ENCODE measurements around the gene IGFBP2.

IGFBP2 gene

GRCh38 chr2:216694826-216695217 is 61.6 kb downstream of the IGFBP2 start:
- no peak overlapping the region for H3K4me3 ChIP-seq (ENCODE audit: insufficient read depth, low read length, poor library complexity, severe bottlenecking)
- H3K4me2 ChIP-seq (ENCODE audit: low read depth, low read length, poor library complexity, severe bottlenecking) = no peak overlapping the region
- no peaks in the 10 kb centered on the region for H3K9me3 ChIP-seq (ENCODE audit: insufficient read depth, low read length)
- H3F3A ChIP-seq (ENCODE audit: insufficient read depth) = no peaks in the 10 kb centered on the region
- no peaks in the 10 kb centered on the region for H3K9me2 ChIP-seq (replicated peaks; ENCODE audit: insufficient read depth, low read length)
- TF ChIP-seq EZH2phosphoT487 (conservative IDR thresholded peaks at IDR 0.05; ENCODE audit: low read length) = no peak
- H3K9ac ChIP-seq (ENCODE audit: low read length) = no peak overlapping the region
- no peak overlapping the region for H2AFZ ChIP-seq (ENCODE audit: low read depth, low read length, severe bottlenecking)
- no peaks in the 10 kb centered on the region for H3K79me2 ChIP-seq (ENCODE audit: insufficient read depth, low read length)
- no peak overlapping the region for H3K27ac ChIP-seq (ENCODE audit: low read depth, low read length)
- no peaks in the 10 kb centered on the region for H3K27me3 ChIP-seq (ENCODE audit: low read length)
- H4K20me1 ChIP-seq (ENCODE audit: low read depth, low read length) = no peaks in the 10 kb centered on the region
- H3K36me3 ChIP-seq (ENCODE audit: low read length) = no peaks in the 10 kb centered on the region

GRCh38 chr2:216695401-216695821 is 62.2 kb downstream of the IGFBP2 start, which contains the start of gene IGFBP5:
TSS of gene IGFBP5 (minus strand) at chr2:216695549. CDS start at chr2:216694775, 774 bp downstream.
- H2AFZ ChIP-seq (ENCODE audit: low read depth, low read length, severe bottlenecking) = no peak within 1 kb of the TSS
- H3K27me3 ChIP-seq (ENCODE audit: low read length) = no peaks in the 10 kb centered on the region

GRCh38 chr2:216696321-216696720 is 63.1 kb downstream of the IGFBP2 start:
- Histone ChIP-seq H3K27me3 (ENCODE audit: low read length) (no peaks in the 10 kb centered on the region), H3F3A (ENCODE audit: insufficient read depth) (no peaks in the 10 kb centered on the region), H2AFZ (ENCODE audit: low read depth, low read length, severe bottlenecking) (no peak overlapping the region), H3K4me2 (ENCODE audit: low read depth, low read length, poor library complexity, severe bottlenecking) (no peak overlapping the region), H3K9ac (ENCODE audit: low read length) (no peak overlapping the region), H3K79me2 (ENCODE audit: insufficient read depth, low read length) (no peaks in the 10 kb centered on the region), H3K4me3 (ENCODE audit: insufficient read depth, low read length, poor library complexity, severe bottlenecking) (no peak overlapping the region), H4K20me1 (ENCODE audit: low read depth, low read length) (no peaks in the 10 kb centered on the region), H3K9me2 (replicated peaks; ENCODE audit: insufficient read depth, low read length) (no peaks in the 10 kb centered on the region), H3K27ac (ENCODE audit: low read depth, low read length) (no peak overlapping the region), H3K36me3 (ENCODE audit: low read length) (no peaks in the 10 kb centered on the region), H3K9me3 (ENCODE audit: insufficient read depth, low read length) (no peaks in the 10 kb centered on the region)
- TF ChIP-seq EZH2phosphoT487 (conservative IDR thresholded peaks at IDR 0.05; ENCODE audit: low read length) (no peak), CTCF (IDR thresholded peaks at IDR 0.05; ENCODE audit: insufficient read depth, low read length, poor library complexity, severe bottlenecking) (no peak)

More at GRCh38 chr2:216695401-216695821, 62.2 kb downstream of the IGFBP2 start, which contains the start of gene IGFBP5:
- H3K9me3 ChIP-seq (ENCODE audit: insufficient read depth, low read length) = no peaks in the 10 kb centered on the region
- H3K9me2 ChIP-seq (replicated peaks; ENCODE audit: insufficient read depth, low read length) = no peaks in the 10 kb centered on the region
- H4K20me1 ChIP-seq (ENCODE audit: low read depth, low read length) = no peaks in the 10 kb centered on the region
- H3K27ac ChIP-seq (ENCODE audit: low read depth, low read length) = no peak within 1 kb of the TSS
- H3K4me3 ChIP-seq (ENCODE audit: insufficient read depth, low read length, poor library complexity, severe bottlenecking) = no peak within 1 kb of the TSS
- TF ChIP-seq CTCF (IDR thresholded peaks at IDR 0.05; ENCODE audit: insufficient read depth, low read length, poor library complexity, severe bottlenecking) (no peak), EZH2phosphoT487 (conservative IDR thresholded peaks at IDR 0.05; ENCODE audit: low read length) (no peak)
- H3K4me2 ChIP-seq (ENCODE audit: low read depth, low read length, poor library complexity, severe bottlenecking) = no peak within 1 kb of the TSS
- H3K36me3 ChIP-seq (ENCODE audit: low read length) = no peaks in the 10 kb centered on the region
- H3K9ac ChIP-seq (ENCODE audit: low read length) = no peak within 1 kb of the TSS
- H3F3A ChIP-seq (ENCODE audit: insufficient read depth) = no peaks in the 10 kb centered on the region
- no peaks in the 10 kb centered on the region for H3K79me2 ChIP-seq (ENCODE audit: insufficient read depth, low read length)

- Histone ChIP-seq H3K27me3 (ENCODE audit: low read length) (no peaks in the 10 kb centered on the region), H3K9me2 (replicated peaks; ENCODE audit: insufficient read depth, low read length) (no peaks in the 10 kb centered on the region), H3K4me2 (ENCODE audit: low read depth, low read length, poor library complexity, severe bottlenecking) (no peak overlapping the region), H2AFZ (ENCODE audit: low read depth, low read length, severe bottlenecking) (no peak overlapping the region), H4K20me1 (ENCODE audit: low read depth, low read length) (no peaks in the 10 kb centered on the region), H3F3A (ENCODE audit: insufficient read depth) (no peaks in the 10 kb centered on the region), H3K79me2 (ENCODE audit: insufficient read depth, low read length) (no peaks in the 10 kb centered on the region), H3K9me3 (ENCODE audit: insufficient read depth, low read length) (no peaks in the 10 kb centered on the region), H3K9ac (ENCODE audit: low read length) (no peak overlapping the region), H3K4me3 (ENCODE audit: insufficient read depth, low read length, poor library complexity, severe bottlenecking) (no peak overlapping the region), H3K27ac (ENCODE audit: low read depth, low read length) (no peak overlapping the region), H3K36me3 (ENCODE audit: low read length) (no peaks in the 10 kb centered on the region)
- TF ChIP-seq EZH2phosphoT487 (conservative IDR thresholded peaks at IDR 0.05; ENCODE audit: low read length) = no peak
- TF ChIP-seq CTCF (IDR thresholded peaks at IDR 0.05; ENCODE audit: insufficient read depth, low read length, poor library complexity, severe bottlenecking) = no peak
Measured at GRCh38 chr2:216696751-216697560, 63.7 kb downstream of the IGFBP2 start.
